ENCODE data around the gene VWA7.

- no peak for TF ChIP-seq POLR2A (IDR thresholded peaks at IDR 0.05)
- TF ChIP-seq CTCF (IDR thresholded peaks at IDR 0.05) = no peak
Measured at GRCh38 chr6:31737315-31737990, 39.7 kb downstream of the VWA7 start.
